Mesendoderm (in vitro differentiated cells): ENCODE measurements around the gene MAB21L3.
A peak's percentile ranks its signal among the peaks of the same experiment; 100 is the strongest.

Source experiments
- DNase-seq: peaks from one replicate; pipeline ENCODE4 v3.0.0; 2013
- H2AK5ac ChIP-seq: 2 replicates; pipeline ENCODE4 v1.6.1; 2013; ENCODE audit warnings: low read length, inconsistent platforms
- H2BK120ac ChIP-seq: 2 replicates; pipeline ENCODE4 v1.6.1; 2013; ENCODE audit warnings: low read depth, mild to moderate bottlenecking, low read length, moderate library complexity, mixed read lengths
- H2BK15ac ChIP-seq: replicated peaks from 2 replicates; pipeline ENCODE4 v1.6.1; 2013; ENCODE audit warnings: low read depth, mild to moderate bottlenecking, moderate library complexity
- H2BK5ac ChIP-seq: 2 replicates; pipeline ENCODE4 v1.6.1; 2013; ENCODE audit warnings: low read length, inconsistent platforms
- H3K18ac ChIP-seq: 2 replicates; pipeline ENCODE4 v1.6.1; 2013; ENCODE audit warnings: mild to moderate bottlenecking, low read length, mixed read lengths
- H3K23ac ChIP-seq: one replicate; pipeline ENCODE4 v1.6.1; 2013; ENCODE audit warnings: low read length
- H3K27ac ChIP-seq: 2 replicates; pipeline ENCODE4 v1.5.1; 2013; ENCODE audit warnings: low read depth, mild to moderate bottlenecking, inconsistent platforms, low read length, moderate library complexity
- H3K27me3 ChIP-seq: 2 replicates; pipeline ENCODE4 v1.6.1; 2013; ENCODE audit warnings: low read length, control low read depth, mild to moderate bottlenecking, inconsistent platforms; ENCODE audit not compliant: insufficient read depth, poor library complexity
- H3K36me3 ChIP-seq: 2 replicates; pipeline ENCODE4 v1.6.1; 2013; ENCODE audit warnings: low read length, inconsistent platforms; ENCODE audit not compliant: control insufficient read depth, insufficient read depth
- H3K4ac ChIP-seq: one replicate; pipeline ENCODE4 v1.6.1; 2013; ENCODE audit warnings: low read depth, mild to moderate bottlenecking, low read length, moderate library complexity
- H3K4me1 ChIP-seq: 2 replicates; pipeline ENCODE4 v1.6.1; 2013; ENCODE audit warnings: low read depth, low read length, inconsistent platforms; ENCODE audit not compliant: control insufficient read depth
- H3K4me2 ChIP-seq: 2 replicates; pipeline ENCODE4 v1.6.1; 2013; ENCODE audit warnings: low read length
- H3K4me3 ChIP-seq: 2 replicates; pipeline ENCODE4 v1.5.1; 2013; ENCODE audit warnings: mild to moderate bottlenecking, low read length
- H3K56ac ChIP-seq: one replicate; pipeline ENCODE4 v1.6.1; 2013; ENCODE audit warnings: low read length
- H3K79me1 ChIP-seq: 2 replicates; pipeline ENCODE4 v1.6.1; 2013; ENCODE audit warnings: low read length, inconsistent platforms
- H3K79me2 ChIP-seq: 2 replicates; pipeline ENCODE4 v1.6.1; 2013; ENCODE audit warnings: mild to moderate bottlenecking, low read length; ENCODE audit not compliant: control insufficient read depth, insufficient read depth
- H3K9ac ChIP-seq: 2 replicates; pipeline ENCODE4 v1.6.1; 2013; ENCODE audit warnings: low read length, inconsistent platforms
- H4K5ac ChIP-seq: one replicate; pipeline ENCODE4 v1.6.1; 2013; ENCODE audit warnings: low read length
- H4K8ac ChIP-seq: one replicate; pipeline ENCODE4 v1.6.1; 2013; ENCODE audit warnings: low read depth, mild to moderate bottlenecking, control low read depth, low read length, moderate library complexity
- WGBS: extraction: QIAGEN DNeasy Blood & Tissue Kit; methylation state at CpG from one replicate; pipeline ENCODE4 v1.1.7; 2013; ENCODE audit warnings: low lambda C conversion rate, missing lambda C conversion rate; ENCODE audit not compliant: insufficient coverage; ENCODE audit errors: extremely low coverage; 5-methylcytosine and 5-hydroxymethylcytosine counted together

MAB21L3 gene

DNA sequence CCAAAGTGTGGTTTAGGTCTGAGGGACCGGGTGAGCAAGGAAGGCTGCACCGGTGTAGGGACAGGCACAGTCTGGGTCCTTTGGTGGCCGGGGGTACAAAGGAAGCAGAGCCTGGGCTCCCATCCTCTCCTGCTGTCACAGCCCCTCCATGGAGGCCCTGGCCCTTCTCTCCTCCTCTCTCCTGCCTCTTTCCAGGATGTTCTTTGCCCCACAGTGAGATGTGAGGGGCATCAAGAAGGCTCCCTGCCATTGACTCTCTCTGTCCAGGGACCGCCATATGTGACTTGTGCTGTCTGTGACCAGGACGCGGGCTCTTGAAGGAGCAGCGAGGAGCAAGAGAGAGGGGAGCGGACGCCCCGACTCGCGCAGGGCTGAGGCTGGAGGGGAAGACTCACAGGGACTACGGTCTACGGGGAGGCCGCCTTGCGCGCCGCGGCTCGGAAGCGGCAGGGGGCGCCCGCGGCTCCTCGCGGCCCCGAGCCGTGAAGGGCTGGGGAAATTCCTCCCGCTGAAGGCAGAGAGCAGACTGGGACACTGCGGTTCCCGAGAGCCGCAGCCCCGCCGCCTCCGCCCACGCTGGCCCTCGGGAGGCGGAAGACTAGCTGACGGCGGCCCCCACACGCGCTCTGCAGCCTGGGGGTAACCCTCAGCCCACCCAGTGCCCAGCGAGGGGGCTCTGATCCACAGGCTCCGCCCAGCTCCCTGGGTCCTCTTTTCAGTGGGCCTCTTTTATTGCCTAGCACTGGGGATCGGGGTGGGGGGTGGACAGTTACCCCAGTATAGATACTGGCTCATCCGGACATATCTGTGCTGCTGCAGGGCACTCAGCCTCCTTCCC lies 40.8 kb downstream of the MAB21L3 start:
- Histone ChIP-seq H3K4me2 (peak overlapping the region; percentile 42), H3K4ac (peak overlapping the region; percentile 44), H3K23ac (no peak overlapping the region), H3K79me2 (no peaks in the 10 kb centered on the region), H3K36me3 (no peaks in the 10 kb centered on the region), H3K4me1 (no peaks in the 10 kb centered on the region), H3K79me1 (no peaks in the 10 kb centered on the region), H3K27me3 (no peaks in the 10 kb centered on the region), H2BK120ac (no peak overlapping the region), H2BK5ac (no peak overlapping the region), H3K9ac (peak overlapping the region; percentile 73), H4K8ac (peak overlapping the region; percentile 96), H3K27ac (no peak overlapping the region), H3K56ac (peak overlapping the region; percentile 89), H4K5ac (no peak overlapping the region), H2AK5ac (no peak overlapping the region), H3K18ac (peak overlapping the region; percentile 69), H2BK15ac (peak overlapping the region; percentile 3), H3K4me3 (peak overlapping the region; percentile 14)
- WGBS = no CpG with 5 or more reads among the region's 46 CpGs
- DNase-seq = peak; percentile 84

DNA sequence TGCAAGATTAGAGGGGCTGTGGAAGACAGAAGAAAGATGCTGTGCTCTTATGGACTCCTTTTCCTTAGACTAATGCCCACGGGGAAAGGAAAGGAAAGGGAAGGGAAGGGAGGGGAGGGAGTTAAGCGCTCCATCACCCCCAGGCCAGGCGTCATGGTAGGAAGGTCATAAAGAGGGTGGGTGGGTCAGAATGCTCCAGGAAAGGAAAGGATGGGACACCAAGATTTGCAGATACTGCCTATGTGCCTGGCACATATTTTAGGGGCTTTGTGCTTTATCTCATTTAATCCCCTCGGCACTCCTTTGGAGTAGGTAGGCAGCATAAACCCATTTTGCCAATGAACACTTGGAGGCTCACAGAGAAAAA lies 41.4 kb downstream of the MAB21L3 start:
- no peaks in the 10 kb centered on the region for H3K4me1 ChIP-seq
- DNase-seq = no peak
- peak overlapping the region; percentile 69 for H3K18ac ChIP-seq
- H3K9ac ChIP-seq = peak overlapping the region; percentile 73
- H3K4me2 ChIP-seq = peak overlapping the region; percentile 42
- no CpG with 5 or more reads among the region's 4 CpGs for WGBS
- peak overlapping the region; percentile 3 for H2BK15ac ChIP-seq
- H3K27ac ChIP-seq = no peak overlapping the region
- H2BK120ac ChIP-seq = no peak overlapping the region
- peak overlapping the region; percentile 44 for H3K4ac ChIP-seq
- no peak overlapping the region for H4K5ac ChIP-seq
- no peak overlapping the region for H2AK5ac ChIP-seq
- peak overlapping the region; percentile 89 for H3K56ac ChIP-seq
- H3K4me3 ChIP-seq = peak overlapping the region; percentile 14
- no peaks in the 10 kb centered on the region for H3K36me3 ChIP-seq
- no peaks in the 10 kb centered on the region for H3K27me3 ChIP-seq
- peak overlapping the region; percentile 96 for H4K8ac ChIP-seq
- H3K79me1 ChIP-seq = no peaks in the 10 kb centered on the region
- H3K23ac ChIP-seq = no peak overlapping the region
- H3K79me2 ChIP-seq = no peaks in the 10 kb centered on the region
- H2BK5ac ChIP-seq = no peak overlapping the region

DNA sequence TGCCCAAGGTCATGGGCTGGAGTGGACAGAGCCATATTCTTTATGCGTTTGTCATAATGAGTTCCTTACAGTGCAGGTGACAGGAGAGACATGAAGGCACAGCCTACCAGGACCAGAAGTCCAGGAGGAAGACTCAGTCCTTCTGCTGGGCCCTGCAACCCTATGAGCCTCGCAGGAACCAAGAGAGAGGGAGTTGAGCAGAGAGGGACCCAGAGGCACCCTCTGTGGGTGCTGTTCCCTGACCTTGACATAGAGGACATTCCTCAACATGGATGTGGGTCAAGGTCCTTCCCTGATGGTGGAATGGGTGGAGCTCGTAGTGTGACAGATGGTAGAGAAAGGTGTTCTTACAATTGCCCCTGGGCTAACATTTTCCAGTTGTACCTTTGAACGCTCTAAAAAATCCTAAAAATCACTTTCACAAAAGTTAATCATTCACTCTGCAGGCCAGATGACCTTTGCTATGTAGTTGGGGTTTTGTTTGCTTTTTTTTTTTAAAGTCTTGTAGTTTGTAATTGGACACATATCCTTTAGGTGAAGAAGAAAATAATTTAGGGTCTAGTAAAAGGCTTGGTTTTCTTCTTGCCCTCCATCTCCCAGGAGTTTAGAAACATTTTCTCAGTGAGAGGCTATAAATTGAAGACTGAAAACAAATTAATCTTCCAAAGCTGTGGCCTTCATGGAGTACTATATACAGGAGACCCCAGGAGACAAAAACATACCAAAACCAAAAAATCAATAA lies 41.9 kb downstream of the MAB21L3 start:
- H2BK5ac ChIP-seq = no peak overlapping the region
- no peak overlapping the region for H2BK120ac ChIP-seq
- no peak overlapping the region for H2AK5ac ChIP-seq
- no peaks in the 10 kb centered on the region for H3K4me1 ChIP-seq
- H3K27ac ChIP-seq = no peak overlapping the region
- no peak overlapping the region for H4K8ac ChIP-seq
- no peaks in the 10 kb centered on the region for H3K79me2 ChIP-seq
- H3K4me2 ChIP-seq = no peak overlapping the region
- H3K36me3 ChIP-seq = no peaks in the 10 kb centered on the region
- H3K23ac ChIP-seq = no peak overlapping the region
- H3K56ac ChIP-seq = no peak overlapping the region
- no peak for DNase-seq
- no peak overlapping the region for H3K9ac ChIP-seq
- no peak overlapping the region for H2BK15ac ChIP-seq
- no peaks in the 10 kb centered on the region for H3K79me1 ChIP-seq
- WGBS = no CpG with 5 or more reads among the region's 4 CpGs
- no peak overlapping the region for H4K5ac ChIP-seq
- H3K4ac ChIP-seq = no peak overlapping the region
- H3K27me3 ChIP-seq = no peaks in the 10 kb centered on the region
- no peak overlapping the region for H3K18ac ChIP-seq
- H3K4me3 ChIP-seq = no peak overlapping the region

DNA sequence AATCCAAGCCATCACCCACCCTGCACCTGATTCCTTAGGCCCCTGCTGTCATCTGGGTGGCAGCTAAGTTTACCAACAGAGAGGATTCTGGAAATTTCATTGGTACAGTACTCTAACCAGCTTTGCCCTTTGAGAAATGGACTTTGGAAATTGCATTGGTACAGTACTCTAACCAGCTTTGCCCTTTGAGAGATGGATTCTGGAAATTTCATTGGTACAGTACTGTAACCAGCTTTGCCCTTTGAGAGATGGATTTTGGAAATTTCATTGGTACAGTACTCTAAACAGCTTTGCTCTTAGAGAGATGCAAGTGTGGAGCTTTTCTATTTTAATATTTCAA lies 42.5 kb downstream of the MAB21L3 start:
- Histone ChIP-seq H2BK5ac (no peak overlapping the region), H3K79me2 (no peaks in the 10 kb centered on the region), H3K79me1 (no peaks in the 10 kb centered on the region), H3K4me2 (no peak overlapping the region), H3K4ac (no peak overlapping the region), H4K5ac (no peak overlapping the region), H2BK120ac (no peak overlapping the region), H3K27ac (no peak overlapping the region), H3K4me3 (no peak overlapping the region), H2AK5ac (no peak overlapping the region), H3K23ac (no peak overlapping the region), H3K4me1 (no peaks in the 10 kb centered on the region), H3K18ac (no peak overlapping the region), H3K27me3 (no peaks in the 10 kb centered on the region), H3K56ac (no peak overlapping the region), H4K8ac (no peak overlapping the region), H3K9ac (no peak overlapping the region), H2BK15ac (no peak overlapping the region), H3K36me3 (no peaks in the 10 kb centered on the region)
- no peak for DNase-seq

DNA sequence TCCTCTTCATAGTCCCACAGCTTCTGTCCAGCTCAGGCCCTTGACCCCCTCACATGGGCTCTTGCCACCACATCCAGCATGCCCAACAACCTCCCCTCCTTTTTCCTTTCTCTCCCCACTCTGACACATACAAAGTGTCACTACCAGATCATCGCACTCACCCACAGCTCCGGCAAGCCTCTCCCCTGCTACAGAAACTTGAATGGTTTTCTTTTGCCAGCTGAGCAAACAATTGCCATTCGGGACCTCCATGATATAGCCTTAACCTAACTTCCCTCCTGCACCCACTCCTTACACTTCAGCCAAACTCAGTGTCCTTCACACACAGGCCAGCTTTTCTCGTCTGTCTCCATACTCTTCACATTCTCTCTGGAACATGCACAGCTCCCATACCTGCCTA lies 43.3 kb downstream of the MAB21L3 start:
- WGBS = no CpG with 5 or more reads among the region's 4 CpGs
- no peak overlapping the region for H3K4ac ChIP-seq
- H3K36me3 ChIP-seq = no peaks in the 10 kb centered on the region
- H2BK5ac ChIP-seq = no peak overlapping the region
- no peak for DNase-seq
- H2BK15ac ChIP-seq = no peak overlapping the region
- no peak overlapping the region for H3K4me2 ChIP-seq
- no peak overlapping the region for H4K8ac ChIP-seq
- H3K23ac ChIP-seq = no peak overlapping the region
- no peak overlapping the region for H2BK120ac ChIP-seq
- H3K9ac ChIP-seq = no peak overlapping the region
- no peak overlapping the region for H2AK5ac ChIP-seq
- H3K4me1 ChIP-seq = no peaks in the 10 kb centered on the region
- no peaks in the 10 kb centered on the region for H3K79me1 ChIP-seq
- H3K18ac ChIP-seq = no peak overlapping the region
- no peak overlapping the region for H4K5ac ChIP-seq
- H3K56ac ChIP-seq = no peak overlapping the region
- no peak overlapping the region for H3K27ac ChIP-seq
- no peaks in the 10 kb centered on the region for H3K79me2 ChIP-seq
- no peaks in the 10 kb centered on the region for H3K27me3 ChIP-seq
- no peak overlapping the region for H3K4me3 ChIP-seq
